Caco-2 (cell line): ENCODE measurements around the gene ABITRAM. TPM values are rescaled to one million over a fixed set of nuclear protein-coding genes. Genes with fewer than 3 reads are reported as not detected.

Source experiments
- BruUV-seq: library from RNA; stranded (reverse); fragments of 400-500 nt; replicated peaks from 2 replicates; lab custom pipeline; 2021; lab: Mats Ljungman, UMichigan
- CTCF ChIA-PET: fragments of 300-600 bp; sonication (Branson Sonifier 250); formaldehyde crosslinking; loops from one replicate; lab custom pipeline; 2022; ENCODE audit warnings: antibody characterized with exemption; lab: Charles Lee
- POLR2A ChIA-PET: fragments of 300-600 bp; sonication (Branson Sonifier 250); formaldehyde crosslinking; loops from one replicate; lab custom pipeline; 2022; ENCODE audit warnings: antibody characterized with exemption; lab: Charles Lee
- DNase-seq, 2 experiments: peaks; one replicate each; pipeline versions ENCODE4 v3.0.0 to v3.0.0-alpha.2; 2020 to 2022
- H3K27me3 ChIP-seq: replicated peaks from 2 replicates; pipeline ENCODE4 v1.6.0; 2011; ENCODE audit warnings: low read length; ENCODE audit not compliant: control insufficient read depth, insufficient read depth
- H3K36me3 ChIP-seq: 2 replicates; pipeline ENCODE4 v1.5.1; 2011; ENCODE audit warnings: low read length; ENCODE audit not compliant: control insufficient read depth, insufficient read depth
- H3K4me1 ChIP-seq: fragments of 250-450 bp; sonication (Bioruptor Pico); 2 replicates; pipeline ENCODE4 v1.5.1; 2020; ENCODE audit warnings: mild to moderate bottlenecking
- H3K4me3 ChIP-seq: 2 replicates; pipeline ENCODE4 v1.5.1; 2011; ENCODE audit warnings: low read depth, mild to moderate bottlenecking, control low read depth, low read length
- H3K9me3 ChIP-seq: fragments of 250-450 bp; sonication (Bioruptor Pico); 2 replicates; pipeline ENCODE4 v1.5.1; 2020; ENCODE audit warnings: mild to moderate bottlenecking, moderate library complexity
- H3K27ac Mint-ChIP-seq: one replicate; pipeline ENCODE4 v1.8.0; 2022; ENCODE audit warnings: mixed read lengths; ENCODE audit not compliant: unreplicated experiment
- H3K27me3 Mint-ChIP-seq: one replicate; pipeline ENCODE4 v1.8.0; 2022; ENCODE audit warnings: mixed read lengths; ENCODE audit not compliant: insufficient read depth, unreplicated experiment
- H3K36me3 Mint-ChIP-seq: one replicate; pipeline ENCODE4 v1.8.0; 2022; ENCODE audit warnings: mild to moderate bottlenecking, mixed read lengths; ENCODE audit not compliant: insufficient read depth, unreplicated experiment
- H3K4me1 Mint-ChIP-seq: one replicate; pipeline ENCODE4 v1.8.0; 2022; ENCODE audit warnings: low read depth, mixed read lengths; ENCODE audit not compliant: unreplicated experiment
- H3K4me3 Mint-ChIP-seq: one replicate; pipeline ENCODE4 v1.8.0; 2022; ENCODE audit warnings: mild to moderate bottlenecking, moderate library complexity, mixed read lengths; ENCODE audit not compliant: unreplicated experiment
- H3K9me3 Mint-ChIP-seq: one replicate; pipeline ENCODE4 v1.8.0; 2022; ENCODE audit warnings: mixed read lengths; ENCODE audit not compliant: unreplicated experiment
- CTCF ChIP-seq, 2 experiments: fragments of 200-600 bp in 1 of 2; IDR thresholded peaks; 1 replicate in 1 of 2; 2 replicates in 1 of 2; pipeline versions ENCODE4 v1.5.1 to v1.8.0; 2011 to 2022; ENCODE audit warnings: antibody characterized with exemption in 1 of 2, control low read depth in 1 of 2, inconsistent platforms in 1 of 2, low read depth in 1 of 2, low read length in 1 of 2, mild to moderate bottlenecking in 1 of 2, moderate library complexity in 1 of 2; ENCODE audit not compliant: insufficient read depth in 1 of 2, severe bottlenecking in 1 of 2, unreplicated experiment in 1 of 2
- intact Hi-C: fragments of 100-400 bp; cut with micrococcal nuclease; formaldehyde crosslinking; loops from one replicate; pipeline ENCODE4 v1.10.0; 2022; ENCODE audit not compliant: unreplicated experiment
- total RNA-seq: library from RNA; stranded (reverse); gene quantifications from 2 replicates; pipeline ENCODE4 v1.2.3, GENCODE V29; 2022

The ABITRAM gene
- total RNA-seq, 1 experiment from 2014 or later: 20.5 TPM

- H3K4me1 Mint-ChIP-seq: no peaks in the 10 kb centered on the region
- DNase-seq: no peak
- ChIA-PET POLR2A (no interaction called here), CTCF (no interaction called here)
- H3K4me3 Mint-ChIP-seq: no peak overlapping the region
- H3K27me3 Mint-ChIP-seq: no peaks in the 10 kb centered on the region
- Histone ChIP-seq H3K27me3 (no peaks in the 10 kb centered on the region), H3K9me3 (no peaks in the 10 kb centered on the region), H3K4me1 (no peaks in the 10 kb centered on the region), H3K36me3 (peaks cover 2% of the 10 kb centered on the region; the same call in 1 of the 2 replicates), H3K4me3 (no peak overlapping the region)
- no peaks in the 10 kb centered on the region for H3K9me3 Mint-ChIP-seq
- H3K27ac Mint-ChIP-seq: no peak overlapping the region
- peaks cover 20% of the 10 kb centered on the region for H3K36me3 Mint-ChIP-seq
- intact Hi-C loops: no loop called here
- TF ChIP-seq CTCF (IDR thresholded peaks at IDR 0.05; ENCODE audit: insufficient read depth in 1 of 2, low read depth in 1 of 2, low read length in 1 of 2, severe bottlenecking in 1 of 2, unreplicated experiment in 1 of 2): no peak
- BruUV-seq: no TSS peak
Observed at GRCh38 chr9:108905494-108905893, 28.7 kb upstream of the ABITRAM start.

GRCh38 chr9:108910402-108910801, 23.8 kb upstream of the ABITRAM start:
- intact Hi-C loops: no loop called here
- Mint-ChIP-seq H3K9me3 (no peaks in the 10 kb centered on the region), H3K4me1 (no peaks in the 10 kb centered on the region), H3K36me3 (peaks cover 43% of the 10 kb centered on the region), H3K27ac (no peak overlapping the region), H3K27me3 (no peaks in the 10 kb centered on the region), H3K4me3 (no peak overlapping the region)
- Histone ChIP-seq H3K4me3 (no peak overlapping the region), H3K27me3 (no peaks in the 10 kb centered on the region), H3K36me3 (peaks cover 2% of the 10 kb centered on the region; the same call in 1 of the 2 replicates), H3K4me1 (no peaks in the 10 kb centered on the region), H3K9me3 (no peaks in the 10 kb centered on the region)
- CTCF ChIA-PET: no interaction called here
- no TSS peak for BruUV-seq
- POLR2A ChIA-PET: no interaction called here
- no peak for DNase-seq
- no peak for TF ChIP-seq CTCF (IDR thresholded peaks at IDR 0.05; ENCODE audit: insufficient read depth in 1 of 2, low read depth in 1 of 2, low read length in 1 of 2, severe bottlenecking in 1 of 2, unreplicated experiment in 1 of 2)

- TF ChIP-seq CTCF (IDR thresholded peaks at IDR 0.05; ENCODE audit: insufficient read depth in 1 of 2, low read depth in 1 of 2, low read length in 1 of 2, severe bottlenecking in 1 of 2, unreplicated experiment in 1 of 2): no peak
- DNase-seq: no peak
- Mint-ChIP-seq H3K4me1 (no peaks in the 10 kb centered on the region), H3K27me3 (no peaks in the 10 kb centered on the region), H3K9me3 (no peaks in the 10 kb centered on the region), H3K27ac (no peak overlapping the region), H3K36me3 (peaks cover 47% of the 10 kb centered on the region), H3K4me3 (no peak overlapping the region)
- H3K9me3 ChIP-seq: no peaks in the 10 kb centered on the region
- intact Hi-C loops: no loop called here
- no peaks in the 10 kb centered on the region for H3K27me3 ChIP-seq
- no peak overlapping the region for H3K4me3 ChIP-seq
- BruUV-seq: no TSS peak
- H3K36me3 ChIP-seq: peaks cover 2% of the 10 kb centered on the region; the same call in 1 of the 2 replicates
- POLR2A ChIA-PET: no interaction called here
- H3K4me1 ChIP-seq: no peaks in the 10 kb centered on the region
- CTCF ChIA-PET: no interaction called here
Observed at GRCh38 chr9:108910914-108911313, 23.3 kb upstream of the ABITRAM start.
